HG03460 (cell line): ENCODE data around the gene TRIO.
A peak's percentile ranks its signal among the peaks of the same experiment; 100 is the strongest.

Experiments used
- ATAC-seq: cut with Tn5 transposase; IDR thresholded peaks from one replicate; pipeline ENCODE4 v1.9.1; 2021; ENCODE audit not compliant: unreplicated experiment

TRIO gene

GRCh38 chr5:14122089-14122488, 21.1 kb upstream of the TRIO start:
- ATAC-seq, result no peak

GRCh38 chr5:14123551-14123950, 19.6 kb upstream of the TRIO start:
- ATAC-seq, result no peak

GRCh38 chr5:14123974-14124482, 19.1 kb upstream of the TRIO start:
- ATAC-seq, result no peak

GRCh38 chr5:14125262-14125661, 17.9 kb upstream of the TRIO start:
- no peak for ATAC-seq

- ATAC-seq, result no peak
These were observed 15.6 kb upstream of the TRIO start for GRCh38 chr5:14127587-14127986.

GRCh38 chr5:14128079-14128478, 15.1 kb upstream of the TRIO start:
- ATAC-seq, result no peak

- ATAC-seq, result no peak
These were observed 14.0 kb upstream of the TRIO start for GRCh38 chr5:14129123-14129522.

GRCh38 chr5:14131855-14132503, 11.2 kb upstream of the TRIO start:
- ATAC-seq, result no peak

GRCh38 chr5:14133394-14133793, 9.7 kb upstream of the TRIO start:
- no peak for ATAC-seq

- ATAC-seq, result no peak
These were observed 9.1 kb upstream of the TRIO start for GRCh38 chr5:14134083-14134482.

GRCh38 chr5:14134771-14135170, 8.4 kb upstream of the TRIO start:
- ATAC-seq, result no peak

GRCh38 chr5:14135621-14136020, 7.5 kb upstream of the TRIO start:
- no peak for ATAC-seq

- no peak for ATAC-seq
These were observed 6.9 kb upstream of the TRIO start for GRCh38 chr5:14136228-14136627.

GRCh38 chr5:14138608-14139540, 4.3 kb upstream of the TRIO start:
- ATAC-seq, result no peak

GRCh38 chr5:14141764-14142163, 1.4 kb upstream of the TRIO start:
- no peak for ATAC-seq

- ATAC-seq, result peak; percentile 5
These were observed 828 bp upstream of the TRIO start for GRCh38 chr5:14142202-14142826.

GRCh38 chr5:14143546-14143840, 351 bp downstream of the TRIO start:
- ATAC-seq, result peak; percentile 4

GRCh38 chr5:14143841-14144585, 871 bp downstream of the TRIO start:
- ATAC-seq, result peak; percentile 8

GRCh38 chr5:14144586-14145434, 1.7 kb downstream of the TRIO start:
- peak; percentile 54 for ATAC-seq
